HG02943 (cell line): ENCODE data around the gene PEAR1.

Experiments
- ATAC-seq: cut with Tn5 transposase; IDR thresholded peaks from one replicate; pipeline ENCODE4 v1.9.1; 2021; ENCODE audit warnings: mild to moderate bottlenecking, low read depth, moderate library complexity; ENCODE audit not compliant: unreplicated experiment

The PEAR1 gene

DNA sequence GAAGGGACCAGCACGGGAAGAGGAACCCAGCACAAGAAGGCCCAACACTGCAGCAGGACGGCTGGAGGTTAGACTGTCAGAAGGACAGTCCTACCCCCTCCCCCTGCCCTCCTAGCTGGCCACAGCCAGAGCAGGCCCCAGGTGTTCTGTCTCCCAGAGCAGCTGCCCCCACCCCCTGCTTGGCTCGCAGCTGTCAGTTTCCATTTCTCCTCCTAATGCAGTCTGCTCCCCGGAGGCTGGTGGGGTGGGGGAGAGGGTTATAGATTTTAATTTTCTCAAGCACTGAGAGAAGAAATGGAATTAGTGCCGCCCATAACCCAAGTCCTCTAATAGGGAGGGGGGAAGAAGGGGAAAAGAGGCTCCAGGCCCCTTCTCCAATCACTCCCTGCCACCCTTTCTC lies 13.0 kb upstream of the PEAR1 start:
- no peak for ATAC-seq

DNA sequence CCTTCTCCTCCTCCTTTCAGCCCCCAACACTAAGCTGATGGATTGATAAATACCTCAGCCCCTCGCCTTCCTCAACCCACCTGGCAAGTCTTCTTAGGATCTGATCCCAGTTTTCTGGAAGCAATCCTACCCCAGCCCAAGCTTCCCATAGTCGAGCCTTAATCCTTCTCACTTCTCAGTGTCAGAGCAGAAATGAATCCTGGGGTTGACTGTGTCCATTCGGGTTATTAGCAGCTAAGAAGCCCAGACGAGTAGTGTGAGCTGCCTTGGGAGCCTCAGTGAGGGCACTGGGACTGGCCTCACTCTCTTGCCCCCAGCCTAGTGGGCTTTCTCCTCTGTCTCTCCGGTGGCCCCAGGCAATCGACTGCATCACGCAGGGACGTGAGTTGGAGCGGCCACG lies 12.4 kb upstream of the PEAR1 start:
- no peak for ATAC-seq

DNA sequence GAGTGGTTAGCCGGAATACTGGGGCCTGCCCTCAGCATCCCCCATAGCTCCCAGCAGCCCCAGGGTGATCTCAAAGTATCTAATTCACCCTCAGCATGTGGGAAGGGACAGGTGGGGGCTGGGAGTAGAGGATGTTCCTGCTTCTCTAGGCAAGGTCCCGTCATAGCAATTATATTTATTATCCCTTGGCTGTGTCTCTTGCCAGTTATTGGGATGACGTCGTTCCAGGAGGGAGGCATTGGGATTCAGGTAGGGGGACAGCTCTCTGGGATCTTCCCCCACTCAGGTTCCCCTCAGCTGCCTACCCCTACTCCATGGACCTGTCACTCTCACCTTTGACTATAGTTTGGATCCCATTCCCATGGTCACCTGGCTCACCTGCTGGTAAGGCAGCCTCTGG lies 11.9 kb upstream of the PEAR1 start:
- ATAC-seq: no peak

DNA sequence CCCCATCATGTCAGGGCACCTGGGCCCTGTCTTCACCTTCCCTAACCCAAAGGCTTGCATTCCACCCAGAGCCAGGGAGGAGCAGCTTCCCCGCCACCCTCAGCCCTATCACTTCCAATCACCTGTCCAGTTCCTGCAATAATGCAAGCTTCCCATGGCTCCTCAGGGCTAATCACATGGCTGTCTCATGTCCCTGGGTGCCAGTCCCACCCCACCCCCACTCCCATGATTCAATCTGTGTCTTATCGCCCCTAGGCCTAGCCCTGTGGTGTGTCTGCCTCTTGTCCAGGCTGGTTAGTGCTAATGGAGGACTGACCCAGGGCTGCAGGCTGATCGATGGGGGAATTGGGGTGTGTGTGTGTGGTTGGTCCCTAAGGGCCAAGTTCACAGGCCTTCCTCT lies 11.0 kb upstream of the PEAR1 start:
- no peak for ATAC-seq

DNA sequence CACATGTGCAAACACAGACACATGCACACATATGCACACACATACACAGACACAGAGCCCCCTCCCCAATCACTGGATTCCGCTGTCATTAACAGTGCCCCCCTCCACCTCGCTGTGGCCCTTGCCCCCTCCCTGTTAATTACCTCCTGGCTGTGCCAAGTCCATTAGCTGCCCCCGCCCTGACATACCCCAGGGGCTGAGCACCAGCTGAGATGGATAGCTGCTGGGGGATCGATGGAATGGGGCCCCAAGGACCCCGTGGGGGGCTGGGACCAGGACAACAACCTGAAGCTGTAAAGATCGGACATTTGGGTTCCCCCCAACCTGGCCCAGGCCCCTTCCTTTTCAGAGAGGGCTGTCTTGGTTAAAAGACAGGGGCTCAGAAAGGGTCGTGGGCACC lies 9.6 kb upstream of the PEAR1 start:
- ATAC-seq: no peak

DNA sequence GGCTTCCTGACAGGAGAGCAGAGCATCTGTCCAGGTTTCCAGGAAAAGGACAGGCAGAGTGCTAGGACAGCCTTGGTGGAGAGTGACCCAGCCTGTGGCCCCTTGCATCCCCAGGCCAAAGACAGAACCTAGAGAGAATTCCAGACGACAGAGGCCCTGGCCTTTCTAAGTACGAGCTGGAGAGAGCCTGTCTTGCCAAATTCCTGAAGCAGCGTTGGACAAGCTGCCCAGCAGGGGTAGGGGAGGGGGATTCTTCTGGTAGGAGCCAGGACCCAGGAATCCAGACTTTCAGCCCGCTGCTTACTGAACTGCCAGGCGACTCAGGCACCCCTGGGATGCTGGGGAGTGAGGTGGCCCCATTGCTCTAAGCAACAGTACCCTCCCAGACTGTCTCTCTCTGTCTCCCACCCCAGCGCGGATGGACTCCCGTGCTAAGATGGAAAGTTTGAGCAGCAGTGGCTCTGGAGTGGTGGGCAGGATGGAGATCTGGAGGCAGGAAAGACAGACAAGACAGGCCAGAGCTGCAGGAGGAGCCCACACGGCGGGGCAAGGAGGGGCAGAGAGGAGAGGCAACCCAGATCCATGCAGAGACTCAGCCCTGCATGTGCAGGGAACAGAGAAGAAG lies 8.8 kb upstream of the PEAR1 start:
- ATAC-seq: no peak

DNA sequence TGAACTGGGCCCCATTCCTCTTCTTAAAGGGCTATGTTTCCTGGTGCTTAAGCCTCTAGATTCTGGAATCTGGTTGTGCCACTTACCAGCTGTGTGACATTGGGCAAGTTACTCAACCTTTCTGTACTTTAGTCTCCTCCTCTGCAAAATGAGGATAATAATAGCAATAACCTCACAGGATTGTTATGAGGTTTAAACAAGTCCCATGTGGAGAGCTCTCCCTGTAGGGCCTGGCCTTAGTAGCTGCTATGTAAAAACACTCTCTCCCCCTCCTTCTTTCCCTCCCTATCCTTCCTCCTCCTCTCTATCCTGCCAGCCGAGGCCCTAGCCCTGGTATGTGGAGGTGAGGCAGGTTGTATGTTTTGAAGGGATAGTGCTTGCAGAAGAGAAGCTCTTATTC lies 8.2 kb upstream of the PEAR1 start:
- ATAC-seq: no peak

DNA sequence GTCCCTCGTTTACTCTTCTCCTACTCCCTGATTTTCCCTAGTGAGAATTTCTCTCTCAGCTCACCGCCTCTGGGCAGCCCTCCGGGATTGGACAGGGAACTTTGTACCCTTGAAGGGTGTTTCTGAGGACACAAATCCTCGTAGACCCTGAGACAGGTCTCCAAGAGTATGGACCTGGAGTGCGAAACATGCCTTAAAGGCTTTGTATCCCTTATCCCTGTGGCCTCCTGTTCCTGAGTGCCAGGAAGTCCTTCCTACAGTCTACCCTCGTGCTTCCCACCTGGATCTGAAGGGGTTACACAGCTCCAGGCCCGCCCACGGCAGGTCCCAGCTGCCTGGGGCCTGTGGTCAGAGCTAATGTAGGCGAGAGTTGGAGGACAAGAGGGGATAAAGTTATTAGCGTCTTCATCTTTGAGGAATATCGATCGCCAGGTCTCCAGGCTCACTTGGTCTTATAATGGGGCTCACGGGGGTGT lies 7.6 kb upstream of the PEAR1 start:
- ATAC-seq: no peak

DNA sequence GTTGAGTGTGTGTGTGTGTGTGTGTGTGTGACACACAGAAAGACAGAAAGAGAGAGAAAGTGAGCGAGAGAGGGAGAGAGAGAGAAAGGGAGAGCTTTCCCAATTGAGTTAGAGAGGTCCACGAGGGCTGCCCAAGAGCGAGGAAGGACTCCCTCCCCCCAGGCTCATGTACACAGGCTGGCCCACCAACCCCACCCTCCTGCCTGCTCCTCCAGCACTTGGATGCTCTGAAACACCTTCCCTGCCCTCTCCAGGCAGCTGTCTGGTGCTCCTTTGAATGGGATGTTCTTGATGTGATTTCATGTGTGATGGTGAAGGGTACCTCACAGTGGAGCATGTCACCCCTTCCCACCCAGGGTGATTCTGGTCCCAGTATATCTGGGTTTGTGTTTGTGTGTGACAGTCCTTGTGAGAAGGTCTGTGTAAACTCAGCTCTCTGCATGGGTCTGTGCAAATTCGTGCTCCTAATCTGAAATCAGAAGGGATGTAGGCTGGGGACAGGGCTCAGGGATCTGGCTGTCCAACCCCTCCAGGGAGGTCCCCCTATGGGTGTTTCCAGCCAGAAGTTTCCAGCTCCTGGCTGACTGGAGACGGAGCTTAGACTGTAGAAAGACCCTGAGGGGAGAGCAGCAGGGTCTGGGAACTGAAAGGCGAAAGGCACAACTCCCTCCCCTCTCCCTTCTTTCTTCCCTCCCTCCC lies 6.8 kb upstream of the PEAR1 start:
- ATAC-seq: no peak

DNA sequence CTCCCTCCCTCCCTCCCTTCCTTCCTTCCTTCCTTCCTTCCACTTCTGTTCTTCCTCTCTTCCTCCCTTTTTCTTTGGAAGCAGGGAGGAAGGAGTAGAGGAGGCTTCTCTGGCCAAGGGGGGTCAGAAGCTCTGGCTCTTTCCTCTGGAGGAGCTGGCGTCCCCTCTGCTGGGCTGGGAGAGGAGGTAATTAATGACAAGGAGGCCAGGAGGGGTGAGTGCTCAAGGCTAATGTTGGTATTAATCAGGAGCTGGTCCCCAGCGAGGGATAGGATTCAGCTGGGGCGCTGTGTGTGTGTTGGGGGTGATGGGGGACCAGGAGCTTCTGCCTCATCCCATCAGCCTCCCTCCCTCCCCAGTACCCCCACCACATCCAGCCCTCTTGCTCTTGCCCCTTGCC lies 6.2 kb upstream of the PEAR1 start:
- ATAC-seq: no peak

DNA sequence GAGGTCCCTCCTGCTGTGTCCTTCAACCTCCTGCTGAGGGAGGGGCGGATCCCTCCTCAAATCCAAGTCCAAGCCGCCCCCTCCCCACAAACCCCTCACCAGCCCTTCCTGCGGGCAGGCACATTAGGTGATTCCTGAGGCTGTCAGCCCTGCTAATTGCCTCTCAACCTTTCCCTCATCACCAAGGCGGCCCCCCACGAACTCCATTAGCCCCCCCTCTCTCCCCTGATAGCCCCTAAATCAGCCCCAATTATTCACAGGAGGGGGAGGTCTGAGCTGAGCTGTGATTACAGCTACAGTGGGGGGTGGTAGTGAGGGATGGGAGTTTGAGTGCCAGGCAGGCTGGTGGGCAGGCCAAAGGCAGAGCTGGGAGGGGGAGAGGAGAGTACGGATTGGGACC lies 5.8 kb upstream of the PEAR1 start:
- ATAC-seq: no peak

DNA sequence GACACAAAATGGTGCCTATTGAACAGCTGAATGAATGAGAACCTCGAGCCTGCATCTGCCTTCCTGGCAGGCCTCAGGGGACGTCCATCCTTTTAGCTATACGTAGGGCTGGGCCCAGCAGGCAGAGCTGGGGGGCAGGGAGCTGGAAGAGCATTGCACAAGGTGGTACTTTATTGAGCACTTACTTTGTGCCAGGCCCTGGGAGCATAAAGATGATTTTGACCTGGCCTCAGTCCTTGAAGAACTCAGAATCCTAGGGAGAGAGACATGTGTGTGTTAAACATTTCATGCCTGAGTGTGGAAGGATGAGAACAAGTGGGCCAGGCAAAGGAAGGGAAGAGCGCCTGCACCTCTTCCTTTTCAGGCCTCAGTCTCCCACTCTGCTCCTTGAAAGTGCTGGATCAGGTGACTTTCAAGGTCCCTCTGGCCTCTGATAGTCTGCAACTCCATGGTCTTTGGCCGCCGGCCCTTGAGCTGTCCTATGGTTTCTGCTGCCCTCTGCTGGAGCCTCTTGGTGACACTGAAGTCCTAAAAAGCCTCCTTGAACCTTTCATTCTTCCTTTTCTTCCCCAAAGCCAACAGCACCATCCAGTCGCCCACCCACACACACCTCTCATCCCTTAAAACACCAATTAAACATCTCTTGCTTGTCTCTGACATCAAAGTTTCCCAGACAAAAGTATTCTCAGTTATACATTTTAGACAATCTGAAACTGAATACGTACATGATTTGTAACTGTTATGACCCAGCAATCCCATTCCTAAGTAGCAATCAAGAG lies 3.5 kb upstream of the PEAR1 start:
- ATAC-seq: no peak

DNA sequence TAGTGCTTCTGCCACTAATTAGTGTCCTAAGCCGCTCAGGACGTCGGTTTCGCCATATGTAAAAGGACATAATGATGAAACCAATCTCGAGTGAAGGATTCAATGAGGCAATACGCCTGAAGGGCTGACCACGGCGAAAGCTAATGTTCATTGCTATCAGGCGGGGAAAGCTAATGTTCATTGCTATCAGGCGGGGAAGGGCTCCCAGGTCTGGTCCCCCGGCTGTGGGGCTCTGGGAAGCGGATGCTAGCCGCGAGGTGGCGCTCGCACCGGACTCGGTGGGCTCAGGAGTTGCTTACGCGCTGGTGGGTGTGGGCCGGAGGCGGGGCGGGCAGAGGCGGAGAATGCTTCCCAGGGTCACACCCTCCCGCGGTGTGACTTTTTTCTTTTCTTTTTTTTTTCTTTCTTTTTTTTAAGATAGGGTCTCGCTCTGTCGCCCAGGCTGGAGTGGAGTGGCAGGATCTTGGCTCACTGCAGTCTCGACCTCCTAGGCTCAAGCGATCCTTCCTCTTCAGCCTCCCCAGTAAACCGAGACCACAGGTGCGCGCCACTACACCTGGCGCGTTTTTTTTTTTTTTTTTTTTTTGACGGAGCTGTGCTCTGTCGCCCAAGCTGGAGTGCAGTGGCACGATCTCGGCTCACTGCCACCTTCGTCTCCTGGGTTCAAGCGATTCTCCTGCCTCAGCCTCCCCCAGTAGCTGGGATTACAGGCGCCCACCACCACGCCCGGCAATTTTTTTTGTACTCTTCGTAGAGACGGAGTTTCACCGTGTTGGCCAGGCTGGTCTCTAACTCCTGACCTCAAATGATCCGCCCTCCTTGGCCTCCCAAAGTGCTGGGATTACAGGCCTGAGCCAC lies 1.1 kb upstream of the PEAR1 start:
- peak; percentile 67 for ATAC-seq

DNA sequence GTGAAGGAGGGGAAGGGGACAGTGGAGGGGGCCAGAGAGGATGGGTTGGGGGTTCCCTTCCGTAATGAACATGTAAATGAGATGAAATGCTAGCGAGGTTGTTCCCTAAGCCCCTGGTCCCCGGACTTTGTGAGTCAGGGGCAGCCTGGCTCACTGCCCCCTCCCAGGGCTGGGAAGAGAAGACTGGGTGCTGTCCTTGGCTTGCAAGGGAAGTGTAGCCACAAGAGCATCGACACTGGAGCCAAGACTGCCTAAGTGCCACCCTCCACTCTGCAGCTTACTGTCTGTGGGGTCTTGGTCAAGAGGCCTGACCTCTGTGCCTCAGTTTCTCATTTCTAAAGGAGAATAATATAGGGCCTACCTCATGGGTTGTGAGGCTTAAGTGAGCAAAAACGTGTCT lies 483 bp downstream of the PEAR1 start:
- no peak for ATAC-seq

DNA sequence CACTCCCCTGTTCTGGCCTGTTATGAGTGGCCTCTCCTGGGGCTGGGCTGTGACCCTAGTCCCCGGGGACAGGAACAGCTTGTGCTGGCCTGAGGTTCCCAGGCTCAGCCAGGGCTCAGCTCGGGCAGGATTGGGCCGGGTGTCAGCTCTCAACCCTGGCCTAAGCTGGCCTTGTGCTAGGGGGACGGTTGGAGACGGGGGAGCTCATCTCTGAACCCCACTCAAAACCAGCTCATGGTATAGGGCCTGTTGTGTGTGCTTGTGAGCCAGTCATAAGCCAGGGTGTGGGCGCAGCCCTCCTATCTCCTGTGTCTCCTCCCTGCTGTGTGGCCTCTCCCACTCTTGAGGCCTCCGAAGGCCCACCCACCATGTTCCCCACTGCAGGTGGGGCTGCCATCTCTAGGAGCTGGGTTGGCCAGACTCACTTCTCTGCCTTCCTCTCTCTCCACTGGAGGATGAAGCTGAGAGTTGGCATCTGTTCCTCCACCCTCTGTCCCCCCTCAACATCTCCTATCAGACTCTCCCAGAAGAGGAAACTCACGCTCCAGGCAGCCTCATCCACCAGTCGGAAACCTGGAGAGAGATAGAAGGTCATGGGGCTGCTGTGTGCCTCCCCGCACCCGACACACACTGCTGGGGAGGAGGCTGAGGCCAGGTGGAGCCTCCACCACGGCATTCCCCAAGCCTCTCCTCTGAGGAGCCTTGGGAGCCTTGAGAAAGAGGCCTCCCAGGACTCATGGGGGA lies 1.4 kb downstream of the PEAR1 start:
- no peak for ATAC-seq

DNA sequence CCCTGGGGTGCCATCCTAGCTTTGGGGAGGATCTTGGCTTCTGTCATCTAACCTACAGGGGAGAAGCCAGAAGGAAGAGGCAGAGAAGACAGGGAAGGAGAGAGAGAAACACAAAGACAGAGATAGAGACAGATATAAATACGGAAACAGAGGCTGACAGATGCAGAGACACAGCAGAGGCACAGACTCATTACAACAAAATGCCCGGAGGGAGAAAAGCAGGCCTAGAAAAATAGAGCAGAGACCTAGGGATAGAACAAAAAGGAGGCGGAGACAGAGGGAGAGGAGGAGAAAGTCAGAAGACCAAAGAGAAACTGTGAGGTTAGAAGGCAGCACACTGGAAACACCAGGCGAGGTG lies 1.9 kb downstream of the PEAR1 start:
- no peak for ATAC-seq

DNA sequence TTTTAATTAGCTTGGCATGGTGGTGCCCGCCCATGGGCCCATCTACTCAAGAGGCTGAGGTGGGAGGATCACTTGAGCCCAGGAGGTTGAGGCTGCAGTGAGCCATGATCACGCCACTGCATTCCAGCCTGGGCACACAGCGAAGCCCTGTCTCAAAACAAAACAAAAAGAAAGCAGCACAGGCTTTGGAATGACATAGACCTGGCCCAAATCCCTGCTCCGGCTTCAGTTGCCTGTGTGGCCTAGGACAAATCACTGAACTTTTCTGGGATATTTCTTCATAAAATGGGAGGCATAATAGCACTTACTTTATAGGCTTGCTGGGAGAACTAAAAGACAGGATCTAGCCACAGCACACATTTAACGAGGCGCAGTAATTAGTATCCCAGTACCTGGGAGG lies 2.4 kb downstream of the PEAR1 start:
- no peak for ATAC-seq

DNA sequence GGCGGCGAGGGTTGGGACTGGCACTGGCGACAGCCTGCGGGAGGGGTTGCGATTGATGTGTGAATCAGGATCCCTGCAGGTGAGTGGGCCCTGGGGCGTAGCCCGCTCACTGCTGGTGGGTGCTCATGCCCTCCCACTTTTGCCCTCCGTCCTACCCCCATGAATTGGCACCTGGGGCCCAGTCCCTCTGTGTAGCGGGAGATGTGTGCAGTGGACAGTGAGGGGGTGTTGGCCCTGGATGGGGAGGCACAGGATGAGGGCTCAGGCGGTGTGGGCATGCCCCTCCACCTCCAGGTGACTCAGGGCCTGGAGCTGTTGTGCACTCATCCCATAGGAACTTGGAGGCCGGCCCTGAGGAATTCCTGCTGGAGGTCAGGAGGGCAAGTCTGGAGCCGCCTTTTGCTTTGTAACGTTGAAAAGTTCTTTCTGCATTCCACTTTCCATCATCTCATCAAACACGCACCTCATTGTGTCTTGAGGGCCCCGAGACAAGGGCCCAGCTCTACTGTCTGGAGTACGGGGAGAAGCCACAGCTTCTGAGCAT lies 3.0 kb downstream of the PEAR1 start:
- ATAC-seq: no peak

DNA sequence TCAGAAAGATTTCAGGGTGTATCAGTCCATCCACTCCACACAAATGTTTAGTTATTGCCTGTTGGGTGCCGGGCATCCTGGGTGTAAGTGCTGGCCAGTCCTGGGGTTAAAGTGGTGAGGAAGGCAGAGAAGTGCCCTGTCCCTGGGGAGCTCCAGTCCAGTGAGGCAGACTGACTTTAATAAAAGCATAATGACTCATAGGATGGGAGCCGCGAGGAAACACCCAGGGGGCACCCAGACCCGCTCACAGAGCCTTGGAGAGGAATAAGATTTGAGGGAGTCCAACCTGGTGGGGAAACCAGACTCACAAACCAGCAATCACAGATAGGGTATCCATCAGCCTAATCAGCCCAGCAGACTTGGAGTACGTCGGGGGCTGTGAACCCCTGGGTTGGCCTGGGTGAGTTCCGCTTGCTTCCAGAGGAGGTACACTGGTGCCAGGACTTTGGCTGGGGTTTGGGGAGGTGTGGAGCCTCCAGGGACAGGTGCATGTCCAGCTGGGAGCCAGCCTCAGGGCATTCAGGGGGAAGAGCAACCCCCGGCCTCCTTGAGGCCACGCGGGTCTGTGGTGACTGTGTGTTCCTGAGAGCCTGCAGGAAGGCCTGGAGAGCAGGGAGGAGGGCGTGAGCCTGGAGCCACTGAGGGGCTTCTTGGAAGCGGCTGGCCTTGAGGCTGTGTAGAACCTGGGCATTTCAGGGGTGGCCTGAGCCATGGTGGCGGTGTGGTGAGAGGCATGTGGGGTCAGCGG lies 3.7 kb downstream of the PEAR1 start:
- no peak for ATAC-seq
